Gastrocnemius medialis (tissue), 4 donors: ENCODE results near the gene DNAAF5. TPM values are rescaled to one million over a fixed set of nuclear protein-coding genes. Genes with fewer than 3 reads are reported as not detected.
"Not testable (repeated sequence)": the region's sequence is repeated elsewhere in the genome, so short reads cannot be mapped to it uniquely, and the experiment has no call there.

ENCODE experiments used
- ATAC-seq, 2 donors: fragments of 150-250 bp; one replicate each; pipeline ENCODE4 v1.9.1; 2016
- DNase-seq, 2 donors: peaks; one replicate each; pipeline ENCODE4 v3.0.0-alpha.2; 2019
- H3K27ac ChIP-seq, 4 donors: fragments of 200-600 bp; sonication (generic); 1 replicate in 1 of 4; 2 replicates in 3 of 4; pipeline ENCODE4 v1.5.1; 2016 to 2018; ENCODE audit warnings: mild to moderate bottlenecking in 2 of 4, moderate library complexity in 1 of 4
- H3K27me3 ChIP-seq, 3 donors: fragments of 200-600 bp; sonication (generic) in 2 of 3; 1 replicate in 1 of 3; 2 replicates in 2 of 3; pipeline versions ENCODE4 v1.5.1 to v1.6.0; 2016 to 2019; ENCODE audit warnings: mild to moderate bottlenecking in 1 of 3, moderate library complexity in 1 of 3
- H3K36me3 ChIP-seq, 2 donors: fragments of 200-600 bp; sonication (generic) in 1 of 2; one replicate each; pipeline ENCODE4 v1.5.1; 2017 to 2018
- H3K4me1 ChIP-seq, 2 donors: fragments of 200-600 bp; sonication (generic) in 1 of 2; one replicate each; pipeline ENCODE4 v1.5.1; 2016 to 2017; ENCODE audit warnings: mild to moderate bottlenecking in 2 of 2
- H3K4me3 ChIP-seq, 4 donors: fragments of 200-600 bp; sonication (generic) in 3 of 4; 1 replicate in 1 of 4; 2 replicates in 3 of 4; pipeline ENCODE4 v1.5.1; 2016 to 2019; ENCODE audit warnings: mild to moderate bottlenecking in 2 of 4
- H3K9me3 ChIP-seq, 3 donors: fragments of 200-600 bp; sonication (generic) in 2 of 3; 1 replicate in 1 of 3; 2 replicates in 2 of 3; pipeline ENCODE4 v1.5.1; 2016 to 2019
- CTCF ChIP-seq, 5 experiments: fragments of 450-650 bp in 3 of 5; fragments of 200-600 bp in 2 of 5; sonication (generic) in 2 of 5; IDR thresholded peaks in 4 of 5; conservative IDR thresholded peaks in 1 of 5; 1 replicate in 4 of 5; 2 replicates in 1 of 5; pipeline ENCODE4 v1.5.1; 2016 to 2019; ENCODE audit warnings: antibody characterized with exemption in 5 of 5, mild to moderate bottlenecking in 3 of 5, moderate library complexity in 3 of 5
- POLR2A ChIP-seq, 2 donors: fragments of 450-650 bp; IDR thresholded peaks; one replicate each; pipeline ENCODE4 v1.6.1; 2017; ENCODE audit warnings: antibody characterized with exemption in 2 of 2, mild to moderate bottlenecking in 2 of 2, moderate library complexity in 2 of 2
- in situ Hi-C, 4 donors: fragments of 200-750 bp; cut with MboI; loops; one replicate each; pipeline versions ENCODE4 v1.15.0 to v1.8.0; 2017; ENCODE audit warnings: low sequenced_read_pairs in 4 of 4
- intact Hi-C: fragments of 100-400 bp; cut with DNase I; formaldehyde crosslinking; loops from one replicate; pipeline ENCODE4 v1.15.1; 2023; ENCODE audit warnings: low total_unique reads
- total RNA-seq, 4 donors: library from RNA; depleted of rRNA; stranded (reverse); fragments of >200 nt; gene quantifications; one replicate each; pipeline versions ENCODE4 v1.1.0 to v1.2.3, GENCODE V29; 2016

The DNAAF5 gene
- total RNA-seq, 4 donors from 2014 or later = 22.4 to 36.2 (median 30.6) TPM

DNA sequence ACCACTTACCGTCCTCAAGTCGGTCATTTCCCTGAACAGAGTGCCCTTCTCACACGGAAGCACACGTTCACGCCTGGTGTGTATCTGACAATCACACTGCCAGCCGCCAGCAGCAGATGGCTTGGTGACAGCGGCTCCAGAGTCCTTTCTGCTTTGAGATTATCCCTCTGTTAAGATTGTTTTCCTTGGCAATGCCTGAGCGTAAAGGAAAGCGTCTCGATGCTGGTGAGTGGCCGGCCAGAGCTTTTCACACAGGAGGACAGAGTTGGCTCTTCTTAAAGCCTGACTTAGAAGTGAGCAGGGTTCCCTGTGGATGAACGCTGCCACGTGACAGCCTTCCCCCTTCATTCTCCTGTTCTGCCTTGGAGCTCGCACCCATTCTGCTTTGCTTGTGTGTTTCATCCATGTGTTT is 22.6 kb downstream of the DNAAF5 start:
- ATAC-seq = no peak
- TF ChIP-seq CTCF (IDR thresholded peaks at IDR 0.05 in 4 of 5, conservative IDR thresholded peaks at IDR 0.05 in 1 of 5) = no peak
- no peak for TF ChIP-seq POLR2A (IDR thresholded peaks at IDR 0.05)
- Histone ChIP-seq H3K27me3 (no peaks in the 10 kb centered on the region), H3K36me3 (no peaks in the 10 kb centered on the region), H3K27ac (no peak overlapping the region), H3K9me3 (no peaks in the 10 kb centered on the region), H3K4me3 (no peak overlapping the region), H3K4me1 (no peaks in the 10 kb centered on the region)
- intact Hi-C loops (no loop called here), in situ Hi-C loops (no loop called here)
- no peak for DNase-seq

GRCh38 chr7:750111-750905 is 23.8 kb downstream of the DNAAF5 start:
- peaks cover 0 to 9% of the 10 kb centered on the region in 2 donors for H3K36me3 ChIP-seq
- intact Hi-C loops = no loop called here
- ATAC-seq = no peak

GRCh38 chr7:751826-752225 is 25.3 kb downstream of the DNAAF5 start:
- in situ Hi-C loops = no loop called here

More at GRCh38 chr7:750111-750905, 23.8 kb downstream of the DNAAF5 start:
- in situ Hi-C loops = no loop called here
- no peak overlapping the region for H3K27ac ChIP-seq
- no peak for DNase-seq
- no peak overlapping the region for H3K4me3 ChIP-seq
- TF ChIP-seq POLR2A (IDR thresholded peaks at IDR 0.05) (no peak), CTCF (IDR thresholded peaks at IDR 0.05 in 4 of 5, conservative IDR thresholded peaks at IDR 0.05 in 1 of 5) (no peak)
- no peaks in the 10 kb centered on the region for H3K4me1 ChIP-seq
- no peaks in the 10 kb centered on the region for H3K27me3 ChIP-seq
- no peaks in the 10 kb centered on the region for H3K9me3 ChIP-seq

DNA sequence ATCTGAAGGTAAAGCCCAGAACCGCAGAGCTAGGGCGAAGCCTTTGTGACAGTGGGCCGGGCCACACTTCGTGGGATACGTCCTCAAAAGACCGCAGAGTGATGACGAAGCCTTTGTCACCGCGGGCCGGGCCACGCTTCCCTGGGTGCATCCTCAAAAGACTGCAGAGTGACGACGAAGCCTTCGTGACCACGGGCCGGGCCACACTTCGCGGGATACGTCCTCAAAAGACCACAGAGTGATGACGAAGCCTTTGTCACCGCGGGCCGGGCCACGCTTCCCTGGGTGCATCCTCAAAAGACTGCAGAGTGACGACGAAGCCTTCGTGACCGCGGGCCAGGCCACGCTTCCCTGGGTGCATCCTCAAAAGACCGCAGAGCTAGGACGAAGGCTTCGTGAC is 25.8 kb downstream of the DNAAF5 start:
- H3K4me3 ChIP-seq, intact Hi-C loops, H3K27me3 ChIP-seq, H3K9me3 ChIP-seq, H3K27ac ChIP-seq, in situ Hi-C loops, DNase-seq, H3K4me1 ChIP-seq, ATAC-seq: not testable (repeated sequence)
- peaks cover 6 to 23% of the 10 kb centered on the region in 2 donors for H3K36me3 ChIP-seq

More at GRCh38 chr7:751826-752225, 25.3 kb downstream of the DNAAF5 start:
- DNase-seq (no peak), ATAC-seq (no peak)
- Histone ChIP-seq H3K27ac (no peak overlapping the region), H3K9me3 (no peaks in the 10 kb centered on the region), H3K4me1 (no peaks in the 10 kb centered on the region), H3K27me3 (no peaks in the 10 kb centered on the region), H3K4me3 (no peak overlapping the region), H3K36me3 (peaks cover 1 to 19% of the 10 kb centered on the region in 2 donors)
- TF ChIP-seq CTCF (IDR thresholded peaks at IDR 0.05 in 4 of 5, conservative IDR thresholded peaks at IDR 0.05 in 1 of 5) (no peak), POLR2A (IDR thresholded peaks at IDR 0.05) (no peak)
- intact Hi-C loops = no loop called here

- no peak for ATAC-seq
- no peak for DNase-seq
- H3K9me3 ChIP-seq = no peaks in the 10 kb centered on the region
- in situ Hi-C loops (no loop called here), intact Hi-C loops (no loop called here)
- peaks cover 6 to 32% of the 10 kb centered on the region in 2 donors for H3K36me3 ChIP-seq
- TF ChIP-seq POLR2A (IDR thresholded peaks at IDR 0.05) (no peak), CTCF (IDR thresholded peaks at IDR 0.05 in 4 of 5, conservative IDR thresholded peaks at IDR 0.05 in 1 of 5) (no peak)
- no peaks in the 10 kb centered on the region for H3K4me1 ChIP-seq
- H3K27me3 ChIP-seq = no peaks in the 10 kb centered on the region
- H3K4me3 ChIP-seq = no peak overlapping the region
- no peak overlapping the region for H3K27ac ChIP-seq
These were observed 26.7 kb downstream of the DNAAF5 start for GRCh38 chr7:753190-753589.
